UCSD-AML1 (cell line): ENCODE measurements around the gene CTSF.
"Not testable (repeated sequence)": the region's sequence is repeated elsewhere in the genome, so short reads cannot be mapped to it uniquely, and the experiment has no call there.

Source experiments
- DNase-seq: peaks from one replicate; lab custom pipeline; 2025; ENCODE audit not compliant: unreplicated experiment; lab: John Stamatoyannopoulos, UW

CTSF gene

GRCh38 chr11:66589996-66590675 lies 21.7 kb upstream of the CTSF start:
- DNase-seq: no peak

GRCh38 chr11:66589315-66589714 lies 20.9 kb upstream of the CTSF start:
- not testable (repeated sequence) for DNase-seq

GRCh38 chr11:66586136-66586535 lies 17.7 kb upstream of the CTSF start:
- DNase-seq: no peak

GRCh38 chr11:66585447-66585846 lies 17.0 kb upstream of the CTSF start:
- not testable (repeated sequence) for DNase-seq

GRCh38 chr11:66582565-66583147 lies 14.2 kb upstream of the CTSF start:
- DNase-seq: not testable (repeated sequence)

GRCh38 chr11:66581261-66581660 lies 12.9 kb upstream of the CTSF start:
- DNase-seq: no peak

- DNase-seq: no peak
Observed at GRCh38 chr11:66580803-66581202, 12.4 kb upstream of the CTSF start.

GRCh38 chr11:66579017-66579606 lies 10.7 kb upstream of the CTSF start:
- peak; percentile 73 for DNase-seq

- DNase-seq: no peak
Observed at GRCh38 chr11:66570850-66571180, 2.4 kb upstream of the CTSF start.

GRCh38 chr11:66570079-66570849 lies 1.9 kb upstream of the CTSF start:
- DNase-seq: no peak

- no peak for DNase-seq
Observed at GRCh38 chr11:66569076-66569475, 670 bp upstream of the CTSF start.

- DNase-seq: no peak
Observed at GRCh38 chr11:66567787-66568123, 651 bp downstream of the CTSF start.

GRCh38 chr11:66566221-66566620 lies 2.2 kb downstream of the CTSF start:
- DNase-seq: no peak

GRCh38 chr11:66564984-66565383 lies 3.4 kb downstream of the CTSF start:
- DNase-seq: no peak

- DNase-seq: no peak
Observed at GRCh38 chr11:66564538-66564937, 3.9 kb downstream of the CTSF start.

- no peak for DNase-seq
Observed at GRCh38 chr11:66563832-66564231, 4.6 kb downstream of the CTSF start.

GRCh38 chr11:66562907-66563583 lies 5.4 kb downstream of the CTSF start:
- DNase-seq: no peak

- DNase-seq: no peak
Observed at GRCh38 chr11:66562275-66562674, 6.1 kb downstream of the CTSF start.

GRCh38 chr11:66561975-66562248 lies 6.5 kb downstream of the CTSF start:
- DNase-seq: no peak

- no peak for DNase-seq
Observed at GRCh38 chr11:66561178-66561974, 7.0 kb downstream of the CTSF start.
